ENCODE data around the gene SBF2. TPM values are rescaled to one million over a fixed set of nuclear protein-coding genes. Genes with fewer than 3 reads are reported as not detected.
A peak's percentile ranks its signal among the peaks of the same experiment; 100 is the strongest.

Gene SBF2
- total RNA-seq, 1 donor from 2014 or later, result 12.0 TPM

GRCh38 chr11:9765320-9766101 lies 528.5 kb downstream of the SBF2 start:
- peak; percentile 49 for ATAC-seq (ENCODE audit: low read depth)
- H3K4me3 Mint-ChIP-seq, result peak overlapping the region; percentile 26
- no peaks in the 10 kb centered on the region for H3K9me3 Mint-ChIP-seq
- peak overlapping the region; percentile 59 for H3K27ac Mint-ChIP-seq
- peaks cover 24% of the 10 kb centered on the region for H3K36me3 Mint-ChIP-seq (ENCODE audit: low read depth)
- intact Hi-C loops (cut with micrococcal nuclease), result no loop called here
- POLR2A ChIA-PET, result interaction anchor here (1.2 kb wide), 1 partner anchor 23 kb away, joined by 4 read pairs; no protein-coding TSS in a partner anchor
- no peak for TF ChIP-seq CTCF (IDR thresholded peaks at IDR 0.05)
- H3K27me3 Mint-ChIP-seq, result no peaks in the 10 kb centered on the region
- CTCF ChIA-PET, result interaction anchor here (1.0 to 1.4 kb wide), 2 partner anchors 207 to 311 kb away, joined by 4 to 5 read pairs; no protein-coding TSS in a partner anchor
- peaks cover 45% of the 10 kb centered on the region for H3K4me1 Mint-ChIP-seq
- DNase-seq, result no peak

GRCh38 chr11:9763301-9763700 lies 530.7 kb downstream of the SBF2 start:
- Mint-ChIP-seq H3K9me3 (no peaks in the 10 kb centered on the region), H3K36me3 (ENCODE audit: low read depth) (peaks cover 15% of the 10 kb centered on the region), H3K4me1 (peaks cover 60% of the 10 kb centered on the region), H3K27ac (no peak overlapping the region), H3K27me3 (no peaks in the 10 kb centered on the region), H3K4me3 (no peak overlapping the region)
- POLR2A ChIA-PET, result interaction anchor here (1.3 kb wide), 1 partner anchor 150 kb away, joined by 3 read pairs; no protein-coding TSS in a partner anchor
- intact Hi-C loops (cut with micrococcal nuclease), result no loop called here
- CTCF ChIA-PET, result interaction anchor here (1.0 kb wide), 1 partner anchor 209 kb away, joined by 3 read pairs; no protein-coding TSS in a partner anchor
- ATAC-seq (ENCODE audit: low read depth) (no peak), DNase-seq (no peak)
- no peak for TF ChIP-seq CTCF (IDR thresholded peaks at IDR 0.05)

- DNase-seq (no peak), ATAC-seq (ENCODE audit: low read depth) (no peak)
- no peak overlapping the region for H3K4me3 Mint-ChIP-seq
- POLR2A ChIA-PET, result no interaction called here
- no peaks in the 10 kb centered on the region for H3K9me3 Mint-ChIP-seq
- no peak for TF ChIP-seq CTCF (IDR thresholded peaks at IDR 0.05)
- H3K27ac Mint-ChIP-seq, result no peak overlapping the region
- peaks cover 17% of the 10 kb centered on the region for H3K36me3 Mint-ChIP-seq (ENCODE audit: low read depth)
- CTCF ChIA-PET, result interaction anchor here (1.0 kb wide), 1 partner anchor 210 kb away, joined by 3 read pairs; no protein-coding TSS in a partner anchor
- intact Hi-C loops (cut with micrococcal nuclease), result no loop called here
- peaks cover 65% of the 10 kb centered on the region for H3K4me1 Mint-ChIP-seq
- no peaks in the 10 kb centered on the region for H3K27me3 Mint-ChIP-seq
Measured at GRCh38 chr11:9762531-9762930, 531.5 kb downstream of the SBF2 start.

- Mint-ChIP-seq H3K27me3 (no peaks in the 10 kb centered on the region), H3K4me3 (no peak overlapping the region), H3K36me3 (ENCODE audit: low read depth) (peaks cover 12% of the 10 kb centered on the region), H3K27ac (peak overlapping the region; percentile 57), H3K9me3 (no peaks in the 10 kb centered on the region), H3K4me1 (peaks cover 69% of the 10 kb centered on the region)
- DNase-seq (no peak), ATAC-seq (ENCODE audit: low read depth) (no peak)
- intact Hi-C loops (cut with micrococcal nuclease), result no loop called here
- no peak for TF ChIP-seq CTCF (IDR thresholded peaks at IDR 0.05)
- ChIA-PET CTCF (interaction anchor here (4.7 kb wide), 1 partner anchor 210 kb away, joined by 76 read pairs; no protein-coding TSS in a partner anchor), POLR2A (no interaction called here)
Measured at GRCh38 chr11:9761441-9761945, 532.5 kb downstream of the SBF2 start.

- peak overlapping the region; percentile 98 for H3K27ac Mint-ChIP-seq
- POLR2A ChIA-PET, result interaction anchor here (0.6 to 3.8 kb wide), 22 partner anchors 9 to 1048 kb away, joined by 3 to 37 read pairs (median 7); partner anchors contain the start of genes ADM, EIF4G2, SWAP70 and WEE1
- intact Hi-C loops (cut with micrococcal nuclease), result no loop called here
Measured at GRCh38 chr11:9760193-9760575, 533.8 kb downstream of the SBF2 start.

More at GRCh38 chr11:9760193-9760575, 533.8 kb downstream of the SBF2 start:
- Mint-ChIP-seq H3K36me3 (ENCODE audit: low read depth) (peaks cover 13% of the 10 kb centered on the region), H3K27me3 (no peaks in the 10 kb centered on the region), H3K4me1 (peaks cover 76% of the 10 kb centered on the region), H3K9me3 (no peaks in the 10 kb centered on the region), H3K4me3 (peak overlapping the region; percentile 87)
- TF ChIP-seq CTCF (IDR thresholded peaks at IDR 0.05), result no peak
- no peak for ATAC-seq (ENCODE audit: low read depth)
- CTCF ChIA-PET, result interaction anchor here (0.8 to 4.7 kb wide), 15 partner anchors 11 to 606 kb away, joined by 3 to 76 read pairs (median 6); partner anchors contain the start of gene ADM
- DNase-seq, result no peak
